Central memory CD8-positive, alpha-beta T cell (primary cell): ENCODE data around the gene ABHD12.

Experiments
- ATAC-seq: fragments of 150-1000 bp; cut with Tn5 transposase; replicated peaks from 2 replicates; pipeline ENCODE4 v1.10.0; 2022; ENCODE audit warnings: mild to moderate bottlenecking, moderate FRiP score, moderate number of reproducible peaks; ENCODE audit not compliant: poor library complexity, severe bottlenecking; ENCODE audit errors: extremely low read depth
- DNase-seq, 2 donors: peaks; one replicate each; pipeline ENCODE4 v3.0.0; 2021; ENCODE audit warnings: low spot score in 2 of 2
- H3K27ac Mint-ChIP-seq: one replicate; pipeline ENCODE4 v1.8.0; 2022; ENCODE audit warnings: low read depth, mild to moderate bottlenecking, moderate library complexity, mixed read lengths
- H3K27me3 Mint-ChIP-seq: one replicate; pipeline ENCODE4 v1.8.0; 2022; ENCODE audit warnings: mixed read lengths
- H3K36me3 Mint-ChIP-seq: one replicate; pipeline ENCODE4 v1.8.0; 2022; ENCODE audit warnings: mild to moderate bottlenecking, moderate library complexity, mixed read lengths; ENCODE audit not compliant: insufficient read depth
- H3K4me1 Mint-ChIP-seq: one replicate; pipeline ENCODE4 v1.8.0; 2022; ENCODE audit warnings: mixed read lengths
- H3K4me3 Mint-ChIP-seq: one replicate; pipeline ENCODE4 v1.8.0; 2022; ENCODE audit warnings: mild to moderate bottlenecking, moderate library complexity, mixed read lengths
- H3K9me3 Mint-ChIP-seq: one replicate; pipeline ENCODE4 v1.8.0; 2022; ENCODE audit warnings: mixed read lengths

The ABHD12 gene

DNA sequence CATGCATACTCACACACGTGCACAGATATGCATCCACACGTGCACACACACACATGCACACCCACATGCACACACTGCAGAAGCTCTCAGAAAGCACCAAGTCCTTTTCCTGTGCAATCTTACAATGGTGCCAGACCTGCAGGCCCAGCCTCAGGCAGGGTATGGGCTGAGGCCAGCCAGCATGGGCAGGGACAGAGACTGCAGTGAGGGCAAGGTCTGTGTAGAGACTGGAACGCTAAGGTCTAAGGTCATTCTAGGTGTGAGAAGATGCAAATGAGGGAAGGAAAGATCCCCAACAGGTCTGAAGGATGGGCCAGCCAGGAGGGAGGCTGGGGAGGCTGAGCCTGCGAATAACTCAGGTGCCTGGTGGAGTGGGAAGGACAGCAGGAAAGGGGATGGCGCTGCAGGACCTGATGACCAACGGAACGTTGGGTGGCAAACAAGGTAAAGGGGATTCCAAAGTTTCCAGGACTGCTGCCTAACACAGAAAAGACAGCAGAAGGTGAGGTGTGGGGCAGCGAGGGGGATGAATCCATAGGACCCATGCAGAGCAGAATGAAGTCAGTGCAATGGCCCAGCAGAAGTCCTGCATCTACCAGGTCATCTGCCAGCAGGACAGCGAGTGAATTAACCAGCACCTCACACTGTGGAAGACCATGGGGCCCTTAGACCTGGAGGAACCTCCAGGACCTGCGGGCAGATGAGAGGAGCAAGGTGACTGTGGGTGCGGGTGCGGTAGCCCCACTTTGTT is 67.0 kb downstream of the ABHD12 start:
- Mint-ChIP-seq H3K4me1 (peaks cover 20% of the 10 kb centered on the region), H3K27ac (peak overlapping the region; percentile 24), H3K27me3 (no peaks in the 10 kb centered on the region), H3K4me3 (no peak overlapping the region), H3K9me3 (no peaks in the 10 kb centered on the region), H3K36me3 (peaks cover 10% of the 10 kb centered on the region)
- DNase-seq = no peak
- ATAC-seq = no peak

DNA sequence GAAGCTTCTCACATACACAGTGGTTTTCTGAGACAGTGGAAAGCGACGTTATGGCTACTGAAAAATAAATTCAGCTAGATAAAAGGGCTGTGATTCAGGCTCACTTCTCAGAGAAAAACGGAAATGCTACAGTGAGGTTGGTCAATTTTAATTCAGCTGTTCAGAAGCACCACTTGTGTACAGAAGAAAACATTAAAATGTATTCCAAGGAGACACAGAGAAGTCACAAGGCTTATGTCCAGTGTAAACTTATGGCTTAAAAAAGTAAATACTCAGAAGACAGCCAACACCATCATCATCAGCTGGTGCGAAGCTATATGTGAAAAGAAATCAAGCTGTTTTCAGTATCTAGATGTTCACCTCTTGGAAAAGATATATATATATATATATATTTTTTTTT is 68.6 kb downstream of the ABHD12 start:
- Mint-ChIP-seq H3K36me3 (peaks cover 10% of the 10 kb centered on the region), H3K27ac (peak overlapping the region; percentile 75), H3K4me3 (no peak overlapping the region), H3K9me3 (no peaks in the 10 kb centered on the region), H3K27me3 (no peaks in the 10 kb centered on the region), H3K4me1 (peaks cover 20% of the 10 kb centered on the region)
- ATAC-seq (no peak), DNase-seq (no peak)

DNA sequence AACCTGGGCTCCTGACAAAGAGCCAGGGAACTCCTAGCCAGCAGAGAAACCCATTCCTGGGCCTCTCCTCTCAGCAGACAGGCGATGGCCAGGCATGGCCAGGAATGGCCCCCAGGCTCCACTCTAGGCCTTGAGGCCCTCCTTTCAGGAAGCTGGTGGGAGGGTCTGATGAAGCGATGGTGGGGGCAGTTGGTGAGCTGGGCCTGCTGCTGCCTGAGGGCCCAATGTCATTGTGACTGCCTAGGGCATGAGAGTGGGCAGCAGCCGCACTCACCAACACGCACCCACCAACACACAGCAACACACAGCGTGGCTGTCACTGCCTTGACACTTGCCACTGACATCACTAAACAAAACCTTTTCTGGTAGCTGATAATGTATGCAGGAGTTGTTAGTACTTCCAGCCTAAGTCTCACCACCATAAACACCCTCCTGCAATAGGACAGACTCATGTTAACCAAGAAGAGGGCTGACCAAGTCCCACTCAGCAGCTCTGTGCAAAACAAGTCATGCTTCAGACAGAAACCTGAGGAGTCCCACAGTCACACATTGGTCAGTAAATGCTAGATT is 69.3 kb downstream of the ABHD12 start:
- Mint-ChIP-seq H3K27ac (peak overlapping the region; percentile 75), H3K36me3 (peaks cover 13% of the 10 kb centered on the region), H3K27me3 (no peaks in the 10 kb centered on the region), H3K9me3 (no peaks in the 10 kb centered on the region), H3K4me3 (peak overlapping the region; percentile 26), H3K4me1 (peaks cover 20% of the 10 kb centered on the region)
- ATAC-seq (peak; percentile 76), DNase-seq (no peak)

DNA sequence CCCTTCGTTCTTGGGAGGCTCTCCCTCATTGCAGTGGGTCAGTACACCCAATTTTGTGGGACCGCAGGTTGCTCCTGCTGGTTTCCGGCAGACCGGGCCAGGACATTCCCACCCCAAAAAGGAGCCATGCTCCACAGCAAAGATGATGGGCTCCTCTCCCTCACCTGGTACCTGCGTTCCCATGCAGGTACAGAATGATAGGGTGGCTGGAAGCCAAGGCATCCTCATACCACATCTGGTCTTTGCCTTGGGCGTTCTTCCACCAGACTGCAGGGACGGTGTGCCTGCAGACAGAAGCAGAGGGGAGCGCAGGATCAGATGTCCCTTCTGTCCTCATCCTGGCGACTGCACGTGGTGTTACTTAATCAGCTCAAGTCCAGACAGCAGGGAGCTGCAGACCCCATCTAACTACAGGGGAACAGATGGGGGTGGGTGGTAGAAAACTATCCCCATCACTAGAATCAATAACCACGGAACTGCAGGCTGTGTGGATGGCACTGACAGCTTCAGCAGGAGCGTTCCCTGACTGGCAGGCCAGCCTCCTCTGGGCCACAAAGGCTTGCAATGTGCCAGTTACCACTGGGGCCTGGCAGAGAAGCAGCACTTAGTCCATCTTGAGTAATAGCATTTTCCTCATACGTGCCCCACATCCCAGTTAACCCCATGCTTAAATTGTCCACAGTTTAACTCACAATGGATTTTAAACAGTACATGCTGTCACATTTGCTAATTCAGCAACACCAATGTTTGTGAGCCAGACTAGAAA is 70.4 kb downstream of the ABHD12 start:
- Mint-ChIP-seq H3K9me3 (no peaks in the 10 kb centered on the region), H3K4me3 (no peak overlapping the region), H3K4me1 (peaks cover 27% of the 10 kb centered on the region), H3K36me3 (peaks cover 14% of the 10 kb centered on the region), H3K27me3 (no peaks in the 10 kb centered on the region), H3K27ac (peak overlapping the region; percentile 59)
- ATAC-seq (no peak), DNase-seq (no peak)

DNA sequence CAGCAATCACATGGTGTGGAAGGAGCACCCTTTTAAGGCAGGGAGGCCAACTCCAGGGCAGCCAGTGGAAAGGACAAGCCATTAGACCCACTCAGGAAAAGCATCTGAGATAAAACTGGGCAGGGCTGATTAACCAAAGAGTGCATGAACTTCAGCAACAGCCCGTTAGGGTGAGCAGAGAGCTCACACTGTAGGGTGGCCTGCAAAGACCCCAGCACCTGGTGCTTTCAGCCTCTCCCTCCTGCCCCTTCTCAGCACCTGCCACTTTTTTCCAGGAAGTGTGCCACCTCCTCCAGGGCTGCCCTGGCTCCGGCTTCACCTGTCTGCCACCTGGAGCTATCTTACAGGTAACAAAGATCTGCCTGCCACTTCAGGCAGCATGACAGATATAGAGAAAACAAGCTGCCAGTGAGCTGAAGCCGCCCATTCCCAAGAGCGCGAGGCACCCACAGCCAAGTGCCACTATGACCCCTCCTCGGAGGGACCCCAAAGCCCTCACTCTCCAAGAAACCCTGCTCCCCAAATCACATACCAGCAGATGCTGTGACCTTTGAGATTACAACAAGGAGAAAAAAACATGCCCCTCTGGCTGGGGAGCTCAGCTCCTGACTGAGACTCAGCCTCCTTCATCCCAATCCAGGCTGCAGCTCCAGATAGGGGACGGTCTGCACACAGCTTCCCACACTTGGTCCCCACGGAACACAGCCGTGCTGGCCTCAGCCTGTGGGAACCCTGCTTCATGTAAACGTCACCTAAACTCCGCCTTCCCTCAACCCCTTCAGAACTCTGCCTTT is 71.2 kb downstream of the ABHD12 start:
- peaks cover 18% of the 10 kb centered on the region for H3K36me3 Mint-ChIP-seq
- H3K27ac Mint-ChIP-seq = peak overlapping the region; percentile 59
- DNase-seq = no peak
- no peak overlapping the region for H3K4me3 Mint-ChIP-seq
- peaks cover 30% of the 10 kb centered on the region for H3K4me1 Mint-ChIP-seq
- H3K27me3 Mint-ChIP-seq = no peaks in the 10 kb centered on the region
- no peaks in the 10 kb centered on the region for H3K9me3 Mint-ChIP-seq
- no peak for ATAC-seq

DNA sequence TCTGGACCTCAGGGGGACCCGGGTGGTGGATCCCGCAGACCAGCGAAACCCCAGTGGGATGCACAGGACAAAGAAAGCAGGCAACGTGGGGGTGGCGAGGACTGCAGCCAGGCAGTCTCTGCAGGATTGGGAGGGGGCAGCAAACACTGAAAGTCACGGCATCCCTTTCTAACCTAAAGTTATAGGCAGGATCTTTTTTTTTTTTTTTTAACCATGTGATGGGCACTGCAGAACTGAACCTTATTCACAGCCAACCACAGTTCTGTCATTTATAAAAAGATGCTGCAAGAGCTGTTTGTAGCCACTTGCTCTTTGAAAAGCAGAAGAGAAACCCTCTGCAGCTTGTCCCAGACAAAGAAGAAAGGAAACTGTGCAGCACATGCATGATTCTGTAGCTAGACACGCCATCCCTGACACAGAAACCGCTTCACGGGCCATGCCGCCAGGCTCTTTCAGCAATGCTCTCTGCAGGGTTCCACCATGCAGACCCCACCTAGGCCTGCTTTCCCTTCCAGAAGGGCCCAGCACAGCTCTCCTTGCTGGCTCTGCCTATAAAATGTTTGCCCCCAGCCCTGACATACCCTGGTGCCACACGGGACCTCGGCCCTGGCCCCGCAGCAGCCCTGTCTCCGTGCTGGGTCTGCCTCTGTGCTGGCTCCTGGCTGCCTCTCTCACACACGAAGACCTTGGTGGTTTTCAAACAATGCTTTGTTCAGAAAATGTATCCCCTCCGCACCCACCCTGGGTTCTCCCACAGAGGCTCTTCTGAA is 72.0 kb downstream of the ABHD12 start:
- Mint-ChIP-seq H3K27me3 (no peaks in the 10 kb centered on the region), H3K4me1 (peaks cover 26% of the 10 kb centered on the region), H3K9me3 (no peaks in the 10 kb centered on the region), H3K4me3 (no peak overlapping the region), H3K27ac (no peak overlapping the region), H3K36me3 (peaks cover 18% of the 10 kb centered on the region)
- ATAC-seq (no peak), DNase-seq (no peak)

DNA sequence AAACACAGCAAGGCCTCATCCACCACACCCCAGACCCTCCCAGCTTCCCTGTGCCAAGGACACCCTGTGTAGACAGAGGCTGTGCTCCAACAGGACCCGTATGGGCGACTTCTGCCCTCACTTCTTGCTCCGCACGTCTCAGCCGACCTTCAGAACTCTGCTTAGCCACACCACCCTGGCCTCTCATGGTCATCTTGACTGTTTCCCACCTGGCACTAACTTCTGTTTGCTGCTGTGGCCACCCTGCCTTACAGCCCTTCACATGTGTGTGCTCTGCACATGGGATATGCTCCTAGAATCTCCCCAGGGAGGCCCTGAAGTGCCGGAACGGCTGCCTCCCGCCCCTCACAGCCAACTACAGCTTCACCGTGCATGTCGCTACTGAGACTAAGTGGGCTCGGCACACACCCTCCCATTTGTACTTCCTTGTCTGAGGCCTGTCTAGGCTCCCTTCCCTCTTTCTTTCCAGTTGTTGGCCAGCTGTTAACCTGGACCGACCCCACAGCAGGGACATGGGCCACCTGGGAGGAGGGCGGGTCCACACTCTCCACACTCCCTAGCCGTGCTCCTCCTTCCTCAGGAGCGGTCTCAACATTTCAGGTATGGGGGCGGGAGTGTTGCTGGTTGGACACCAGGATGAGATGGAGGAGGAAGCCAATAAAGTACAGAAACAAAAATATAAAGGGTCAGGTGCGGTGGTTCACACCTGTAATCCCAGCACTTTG is 73.1 kb downstream of the ABHD12 start:
- DNase-seq (no peak), ATAC-seq (no peak)
- Mint-ChIP-seq H3K4me3 (no peak overlapping the region), H3K36me3 (peaks cover 17% of the 10 kb centered on the region), H3K27ac (no peak overlapping the region), H3K27me3 (no peaks in the 10 kb centered on the region), H3K9me3 (no peaks in the 10 kb centered on the region), H3K4me1 (peaks cover 18% of the 10 kb centered on the region)

DNA sequence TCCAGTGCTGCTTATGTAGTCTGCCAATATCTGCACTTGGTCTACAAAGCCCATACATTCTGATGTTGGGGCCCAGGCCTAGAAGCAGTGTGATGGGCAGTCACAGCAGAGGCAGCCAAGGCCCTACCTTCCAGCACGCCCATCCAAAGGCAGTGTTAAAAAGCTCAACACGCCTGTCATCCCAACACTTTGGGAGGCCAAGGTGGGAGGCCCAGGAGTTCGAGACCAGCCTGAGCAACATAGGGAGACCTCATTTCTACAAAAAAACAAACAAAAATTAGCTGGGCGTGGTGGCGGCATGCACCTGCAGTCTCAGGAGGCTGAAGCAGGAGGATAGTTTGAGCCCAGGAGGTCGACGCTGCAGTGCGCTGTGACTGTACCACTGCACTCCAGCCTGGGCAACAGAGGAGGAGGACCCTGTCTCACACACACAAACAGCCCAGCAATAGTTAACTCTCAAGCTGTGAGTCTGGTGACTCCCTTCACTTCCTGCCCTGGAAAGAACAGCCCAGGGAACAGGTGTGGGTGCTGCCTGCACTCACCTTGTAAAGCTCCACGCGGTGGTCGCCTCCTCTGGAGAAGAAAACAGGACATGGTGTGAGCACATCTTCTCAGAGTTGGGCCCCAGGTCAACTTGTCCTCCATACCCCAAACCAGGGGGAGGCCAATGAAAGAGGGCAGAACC is 74.0 kb downstream of the ABHD12 start:
- no peak overlapping the region for H3K4me3 Mint-ChIP-seq
- H3K36me3 Mint-ChIP-seq = peaks cover 12% of the 10 kb centered on the region
- DNase-seq (no peak), ATAC-seq (no peak)
- H3K27me3 Mint-ChIP-seq = no peaks in the 10 kb centered on the region
- H3K4me1 Mint-ChIP-seq = peaks cover 20% of the 10 kb centered on the region
- H3K9me3 Mint-ChIP-seq = no peaks in the 10 kb centered on the region
- no peak overlapping the region for H3K27ac Mint-ChIP-seq

DNA sequence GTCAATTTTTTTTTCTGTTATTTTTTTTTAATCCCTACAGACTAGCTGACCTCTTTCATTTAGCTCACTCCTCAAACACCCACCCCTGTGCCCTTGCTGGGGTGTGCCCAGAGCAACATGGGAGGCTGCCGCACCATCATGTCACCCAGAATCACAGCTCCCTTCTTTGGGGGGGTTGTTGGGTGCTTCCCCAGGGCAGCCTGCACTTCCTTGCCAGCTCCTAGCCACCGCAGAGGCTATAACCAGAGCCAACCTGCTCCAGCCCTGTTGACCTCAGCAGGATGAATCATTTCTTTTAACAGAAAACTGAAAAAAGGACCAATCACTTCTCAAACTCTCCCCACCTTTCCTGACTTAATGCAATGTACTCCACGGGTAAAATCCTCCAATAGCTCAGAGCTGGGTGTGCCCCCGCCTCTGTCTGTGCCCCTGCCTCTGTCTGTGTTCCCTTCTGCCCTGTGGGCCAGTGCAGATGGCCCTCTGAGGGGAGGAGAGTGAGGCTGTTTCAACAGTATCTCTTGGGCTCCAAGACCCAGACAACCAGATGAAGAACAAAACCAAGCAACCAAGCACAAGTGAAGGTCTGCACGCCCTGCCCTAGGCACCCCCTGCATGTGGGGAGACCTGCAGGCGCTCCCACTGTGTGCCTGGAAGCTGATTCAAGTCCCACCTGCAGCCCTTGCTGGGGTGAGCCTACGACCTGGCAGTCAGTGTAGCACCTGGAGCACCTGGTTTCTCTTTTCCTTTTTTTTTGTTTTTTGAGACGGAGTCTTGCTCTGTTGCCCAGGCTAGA is 75.0 kb downstream of the ABHD12 start:
- Mint-ChIP-seq H3K9me3 (no peaks in the 10 kb centered on the region), H3K27me3 (no peaks in the 10 kb centered on the region), H3K27ac (peak overlapping the region; percentile 51), H3K36me3 (peaks cover 10% of the 10 kb centered on the region), H3K4me3 (no peak overlapping the region), H3K4me1 (peaks cover 18% of the 10 kb centered on the region)
- ATAC-seq (no peak), DNase-seq (no peak)

DNA sequence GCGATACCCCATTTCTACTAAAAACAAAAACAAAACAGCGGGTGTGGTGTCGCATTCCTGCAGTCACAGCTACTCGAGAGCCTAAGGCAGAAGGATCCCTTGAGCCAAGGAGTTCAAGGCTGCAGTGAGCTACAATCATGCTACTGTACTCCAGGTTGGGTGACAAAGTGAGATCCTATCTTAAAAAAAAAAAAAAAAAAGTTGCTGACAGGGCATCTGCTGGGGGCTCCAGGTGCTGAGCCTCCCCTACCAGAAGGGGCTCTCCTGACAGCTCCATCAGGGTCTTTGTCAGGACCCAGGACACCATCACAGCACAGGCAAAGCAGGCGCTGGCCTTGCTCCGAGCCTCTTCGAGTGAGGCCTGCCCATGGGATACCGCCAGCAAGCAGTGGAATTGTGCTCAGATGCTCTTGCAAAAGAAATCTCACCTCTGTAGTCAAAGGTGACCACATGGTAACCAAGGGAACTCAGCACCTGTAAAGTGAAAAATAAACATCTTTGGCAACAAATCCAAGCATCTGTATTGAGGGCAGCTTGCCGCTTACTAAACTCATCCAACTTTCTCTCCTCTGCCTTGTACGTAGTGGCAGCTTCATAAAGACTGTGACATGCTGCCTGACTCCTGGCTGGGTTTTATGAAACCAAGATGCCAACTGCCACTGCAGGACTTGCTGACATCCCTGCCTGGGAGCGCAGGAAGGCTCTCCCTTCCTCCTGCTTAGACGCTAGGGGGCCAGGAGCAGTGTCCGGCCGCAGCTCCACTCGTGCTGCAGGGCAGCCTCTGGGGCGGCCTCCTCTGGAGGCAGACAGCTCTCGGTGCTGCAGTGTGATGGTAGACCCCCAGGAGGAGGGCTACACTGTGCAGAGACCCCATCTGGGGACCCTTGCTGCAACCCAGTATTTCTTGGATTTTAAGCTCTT is 75.9 kb downstream of the ABHD12 start:
- Mint-ChIP-seq H3K36me3 (peaks cover 11% of the 10 kb centered on the region), H3K4me1 (peaks cover 26% of the 10 kb centered on the region), H3K27me3 (no peaks in the 10 kb centered on the region), H3K9me3 (no peaks in the 10 kb centered on the region), H3K4me3 (no peak overlapping the region), H3K27ac (peak overlapping the region; percentile 51)
- ATAC-seq (no peak), DNase-seq (no peak)
